WTC11 (cell line): ENCODE measurements around the gene KCND2. TPM values are rescaled to one million over a fixed set of nuclear protein-coding genes. Genes with fewer than 3 reads are reported as not detected.

ENCODE experiments used
- ATAC-seq: fragments of 200-7000 bp; cut with Tn5 transposase; 2 replicates; pipeline ENCODE4 v1.10.0; 2021; ENCODE audit warnings: mild to moderate bottlenecking, moderate library complexity
- CTCF ChIA-PET: fragments of 300-600 bp; sonication (Branson Sonifier 250); formaldehyde crosslinking; loops from one replicate; lab custom pipeline; 2021; ENCODE audit warnings: antibody characterized with exemption; lab: Charles Lee
- POLR2A ChIA-PET: fragments of 350-600 bp; sonication (Branson Sonifier 250); formaldehyde crosslinking; loops from one replicate; lab custom pipeline; 2021; ENCODE audit warnings: antibody characterized with exemption; lab: Charles Lee
- DNase-seq: peaks from one replicate; pipeline ENCODE4 v3.0.0; 2021; ENCODE audit warnings: low spot score
- H3K27ac Mint-ChIP-seq: 2 replicates; pipeline ENCODE4 v1.8.0; 2021; ENCODE audit warnings: mixed read lengths
- H3K27me3 Mint-ChIP-seq: 2 replicates; pipeline ENCODE4 v1.8.0; 2021; ENCODE audit warnings: low read depth, mild to moderate bottlenecking, moderate library complexity, mixed read lengths
- H3K36me3 Mint-ChIP-seq: 2 replicates; pipeline ENCODE4 v1.8.0; 2021; ENCODE audit warnings: mixed read lengths
- H3K4me1 Mint-ChIP-seq: 2 replicates; pipeline ENCODE4 v1.8.0; 2022; ENCODE audit warnings: mixed read lengths
- H3K4me3 Mint-ChIP-seq: 2 replicates; pipeline ENCODE4 v1.8.0; 2021; ENCODE audit warnings: mild to moderate bottlenecking, moderate library complexity, mixed read lengths
- H3K9me3 Mint-ChIP-seq: 2 replicates; pipeline ENCODE4 v1.8.0; 2021; ENCODE audit warnings: mixed read lengths
- ATF2 ChIP-seq: sonication (generic); formaldehyde crosslinking; IDR thresholded peaks from 2 replicates; pipeline ENCODE4 v1.8.1; 2022; ENCODE audit warnings: low read depth, missing genetic modification reagents, borderline replicate concordance
- CREM ChIP-seq: sonication (generic); formaldehyde crosslinking; IDR thresholded peaks from 2 replicates; pipeline ENCODE4 v1.8.1; 2022; ENCODE audit warnings: mild to moderate bottlenecking, missing genetic modification reagents, moderate library complexity
- E2F5 ChIP-seq: sonication (generic); formaldehyde crosslinking; IDR thresholded peaks from 2 replicates; pipeline ENCODE4 v1.8.1; 2022; ENCODE audit warnings: mild to moderate bottlenecking, moderate library complexity, missing genetic modification reagents
- ESRRA ChIP-seq: sonication (generic); formaldehyde crosslinking; IDR thresholded peaks from 2 replicates; pipeline ENCODE4 v1.8.1; 2022; ENCODE audit warnings: mild to moderate bottlenecking, missing genetic modification reagents, borderline replicate concordance
- FOXJ3 ChIP-seq: sonication (generic); formaldehyde crosslinking; IDR thresholded peaks from 2 replicates; pipeline ENCODE4 v1.9.0; 2021; ENCODE audit warnings: missing genetic modification reagents, mild to moderate bottlenecking, borderline replicate concordance
- GRHL2 ChIP-seq: fragments of 250-450 bp; sonication (Bioruptor Pico); IDR thresholded peaks from 2 replicates; pipeline ENCODE4 v1.8.0; 2022; ENCODE audit warnings: mild to moderate bottlenecking, moderate library complexity; ENCODE audit not compliant: insufficient replicate concordance, severe bottlenecking
- KAT7 ChIP-seq: sonication (generic); formaldehyde crosslinking; IDR thresholded peaks from 2 replicates; pipeline ENCODE4 v1.8.1; 2023; ENCODE audit warnings: missing genetic modification reagents, mild to moderate bottlenecking, borderline replicate concordance
- MXD4 ChIP-seq: fragments of 250-450 bp; sonication (Bioruptor Pico); IDR thresholded peaks from 2 replicates; pipeline ENCODE4 v1.8.0; 2021; ENCODE audit warnings: mild to moderate bottlenecking, moderate library complexity, borderline replicate concordance
- MYBL2 ChIP-seq: sonication (generic); formaldehyde crosslinking; IDR thresholded peaks from 2 replicates; pipeline ENCODE4 v1.8.1; 2023; ENCODE audit warnings: mild to moderate bottlenecking, moderate library complexity, missing genetic modification reagents
- OVOL2 ChIP-seq: fragments of 250-450 bp; sonication (Bioruptor Pico); IDR thresholded peaks from 2 replicates; pipeline ENCODE4 v1.9.0; 2021; ENCODE audit warnings: mild to moderate bottlenecking, borderline replicate concordance
- PREB ChIP-seq: sonication (generic); formaldehyde crosslinking; IDR thresholded peaks from 2 replicates; pipeline ENCODE4 v1.8.1; 2022; ENCODE audit warnings: mild to moderate bottlenecking, missing genetic modification reagents, moderate library complexity, borderline replicate concordance
- PRRX2 ChIP-seq: fragments of 250-450 bp; sonication (Bioruptor Pico); IDR thresholded peaks from 2 replicates; pipeline ENCODE4 v1.8.0; 2021; ENCODE audit warnings: mild to moderate bottlenecking
- RELA ChIP-seq: sonication (generic); formaldehyde crosslinking; IDR thresholded peaks from 2 replicates; pipeline ENCODE4 v1.8.1; 2022; ENCODE audit warnings: missing genetic modification reagents, mild to moderate bottlenecking, borderline replicate concordance
- RORB ChIP-seq: fragments of 250-450 bp; sonication (Bioruptor Pico); IDR thresholded peaks from 2 replicates; pipeline ENCODE4 v1.9.0; 2021; ENCODE audit warnings: mild to moderate bottlenecking
- SMAD3 ChIP-seq: sonication (generic); formaldehyde crosslinking; IDR thresholded peaks from 2 replicates; pipeline ENCODE4 v1.8.0; 2022; ENCODE audit warnings: missing genetic modification reagents, mild to moderate bottlenecking, borderline replicate concordance
- USF1 ChIP-seq: sonication (generic); formaldehyde crosslinking; IDR thresholded peaks from 2 replicates; pipeline ENCODE4 v1.8.0; 2022; ENCODE audit warnings: mild to moderate bottlenecking, missing genetic modification reagents
- ZNF219 ChIP-seq: sonication (generic); formaldehyde crosslinking; IDR thresholded peaks from 2 replicates; pipeline ENCODE4 v1.8.0; 2023; ENCODE audit warnings: missing genetic modification reagents, mild to moderate bottlenecking, borderline replicate concordance
- ZNF396 ChIP-seq: fragments of 250-450 bp; sonication (Bioruptor Pico); IDR thresholded peaks from 2 replicates; pipeline ENCODE4 v1.8.0; 2021; ENCODE audit warnings: mild to moderate bottlenecking, moderate library complexity, borderline replicate concordance
- total RNA-seq: library from RNA; stranded (reverse); gene quantifications from 3 replicates; pipeline ENCODE4 v1.2.3, GENCODE V29; 2021
- TF ChIP-seq, protein P1 (sequence below): sonication (generic); formaldehyde crosslinking; IDR thresholded peaks from 2 replicates; pipeline ENCODE4 v1.8.1; 2023; ENCODE audit warnings: mild to moderate bottlenecking, missing genetic modification reagents, moderate library complexity
- TF ChIP-seq, protein P2 (sequence below): sonication (generic); formaldehyde crosslinking; IDR thresholded peaks from 2 replicates; pipeline ENCODE4 v1.8.0; 2022; ENCODE audit warnings: mild to moderate bottlenecking, missing genetic modification reagents
- TF ChIP-seq, protein P3 (sequence below): fragments of 250-450 bp; sonication (Bioruptor Pico); conservative IDR thresholded peaks from 2 replicates; pipeline ENCODE4 v1.9.0; 2021; ENCODE audit warnings: mild to moderate bottlenecking

The KCND2 gene
- total RNA-seq, 1 experiment from 2014 or later: 4.6 TPM

DNA sequence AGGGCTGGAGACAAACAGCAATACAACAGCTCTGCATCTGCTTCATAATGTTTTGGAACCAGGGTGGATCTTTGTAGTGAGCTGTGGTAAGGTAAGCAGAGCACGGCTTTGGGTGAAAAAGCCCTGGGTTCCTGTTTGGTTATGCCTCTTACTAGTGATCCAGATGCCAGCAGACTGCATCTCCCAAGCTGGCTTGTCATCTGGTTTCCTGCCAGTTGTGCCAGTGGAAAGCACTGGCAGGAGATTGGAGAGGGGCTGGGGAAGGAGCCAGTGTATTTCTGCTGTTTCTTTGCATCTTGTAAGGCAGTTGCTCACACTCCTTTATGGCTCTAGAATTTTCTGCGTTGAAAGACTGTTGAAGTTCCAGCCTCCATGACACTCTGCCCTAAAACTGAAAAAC lies 447.3 kb downstream of the KCND2 start:
- H3K4me3 Mint-ChIP-seq: no peak overlapping the region
- POLR2A ChIA-PET: no interaction called here
- DNase-seq (no peak), ATAC-seq (peak; percentile 38; the same call in 1 of the 2 replicates)
- no peaks in the 10 kb centered on the region for H3K27me3 Mint-ChIP-seq
- no peaks in the 10 kb centered on the region for H3K36me3 Mint-ChIP-seq
- no peak overlapping the region for H3K27ac Mint-ChIP-seq
- CTCF ChIA-PET: no interaction called here
- no peaks in the 10 kb centered on the region for H3K9me3 Mint-ChIP-seq
- H3K4me1 Mint-ChIP-seq: peaks cover 24% of the 10 kb centered on the region
- TF ChIP-seq E2F5 (CRISPR knock-in tag) (no peak), ZNF396 (no peak), KAT7 (CRISPR knock-in tag) (no peak), ATF2 (CRISPR knock-in tag) (no peak), PRRX2 (no peak), MXD4 (CRISPR knock-in tag) (no peak), ESRRA (no peak)
- TF ChIP-seq, protein P1, sequence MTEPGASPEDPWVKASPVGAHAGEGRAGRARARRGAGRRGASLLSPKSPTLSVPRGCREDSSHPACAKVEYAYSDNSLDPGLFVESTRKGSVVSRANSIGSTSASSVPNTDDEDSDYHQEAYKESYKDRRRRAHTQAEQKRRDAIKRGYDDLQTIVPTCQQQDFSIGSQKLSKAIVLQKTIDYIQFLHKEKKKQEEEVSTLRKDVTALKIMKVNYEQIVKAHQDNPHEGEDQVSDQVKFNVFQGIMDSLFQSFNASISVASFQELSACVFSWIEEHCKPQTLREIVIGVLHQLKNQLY (CRISPR knock-in tag): no peak
- TF ChIP-seq, protein P2, sequence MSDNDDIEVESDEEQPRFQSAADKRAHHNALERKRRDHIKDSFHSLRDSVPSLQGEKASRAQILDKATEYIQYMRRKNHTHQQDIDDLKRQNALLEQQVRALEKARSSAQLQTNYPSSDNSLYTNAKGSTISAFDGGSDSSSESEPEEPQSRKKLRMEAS: no peak

DNA sequence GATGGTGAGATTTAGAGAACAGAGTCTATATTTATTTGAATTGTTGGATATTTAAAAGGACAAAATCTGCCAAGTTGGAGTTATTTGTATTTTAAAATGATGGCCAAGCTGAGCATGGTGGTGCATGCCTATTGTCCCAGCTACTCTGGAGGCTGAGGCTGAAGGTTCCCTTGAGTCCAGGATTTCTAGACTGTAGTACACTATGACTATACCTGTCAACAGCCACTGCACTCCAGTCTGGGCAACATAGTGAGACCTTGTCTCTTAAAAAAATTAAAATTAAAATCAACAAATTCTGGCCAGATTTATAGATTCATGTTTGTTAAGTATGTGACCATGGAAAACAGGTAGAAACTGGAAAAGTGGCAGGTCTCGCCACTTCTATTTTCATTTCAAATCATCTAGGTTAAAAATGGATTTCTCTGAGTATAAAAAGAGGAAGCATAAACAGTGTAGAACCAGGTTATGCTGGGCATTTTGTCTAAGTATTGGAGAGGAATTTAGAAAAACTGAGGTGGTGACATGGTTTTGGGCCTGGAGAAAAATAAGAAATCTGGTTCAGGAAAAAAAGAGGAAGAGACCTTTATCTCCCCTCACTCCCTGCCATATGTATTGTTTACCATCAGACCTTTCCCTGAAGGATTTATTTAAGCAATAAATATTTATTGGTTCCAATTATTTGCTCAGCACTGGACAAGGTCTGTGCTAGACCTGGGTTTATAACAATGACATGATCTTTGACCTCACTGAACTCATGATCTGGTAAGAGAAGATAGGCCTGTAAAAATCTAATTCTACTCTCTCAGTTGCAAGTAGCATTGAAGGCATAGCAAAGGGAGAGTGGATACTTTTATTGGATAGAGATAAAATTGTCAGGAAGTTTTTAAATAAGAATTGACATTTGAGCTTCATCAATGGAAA lies 450.8 kb downstream of the KCND2 start:
- ATAC-seq (no peak), DNase-seq (no peak)
- ChIA-PET POLR2A (no interaction called here), CTCF (interaction anchor here (1.6 to 1.9 kb wide), 4 partner anchors 15 to 135 kb away, joined by 3 to 5 read pairs (median 4); no protein-coding TSS in a partner anchor)
- no peaks in the 10 kb centered on the region for H3K36me3 Mint-ChIP-seq
- TF ChIP-seq SMAD3 (CRISPR knock-in tag) (no peak), USF1 (CRISPR knock-in tag) (no peak), RORB (no peak), CREM (CRISPR knock-in tag) (no peak), FOXJ3 (CRISPR knock-in tag) (no peak), PREB (CRISPR knock-in tag) (no peak), OVOL2 (CRISPR knock-in tag) (no peak)
- no peaks in the 10 kb centered on the region for H3K9me3 Mint-ChIP-seq
- H3K27ac Mint-ChIP-seq: 0 out of 2 replicates have a peak overlapping the region, but pooled peaks have one; percentile 10
- H3K4me1 Mint-ChIP-seq: peaks cover 26% of the 10 kb centered on the region
- no peaks in the 10 kb centered on the region for H3K27me3 Mint-ChIP-seq
- no peak overlapping the region for H3K4me3 Mint-ChIP-seq

DNA sequence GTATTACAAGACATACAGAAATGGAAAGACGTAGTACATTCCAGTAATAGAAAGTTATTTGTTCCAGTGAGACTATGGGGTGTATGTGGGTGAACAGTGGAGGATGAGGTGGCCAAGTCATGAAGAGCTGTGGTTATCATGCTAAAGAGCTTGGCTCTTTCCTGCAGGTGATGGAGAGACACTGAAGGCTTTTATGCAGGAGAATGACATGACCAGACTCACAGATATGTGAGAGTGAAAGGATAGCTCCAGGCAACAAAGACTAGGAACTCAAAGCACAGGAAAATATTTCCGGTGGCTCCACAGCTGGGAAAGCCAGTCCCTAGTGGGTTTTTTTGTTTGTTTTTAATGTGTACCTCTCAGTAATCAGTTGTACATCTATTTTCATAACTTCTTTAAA lies 451.5 kb downstream of the KCND2 start:
- Mint-ChIP-seq H3K9me3 (no peaks in the 10 kb centered on the region), H3K27ac (0 out of 2 replicates have a peak overlapping the region, but pooled peaks have one; percentile 10), H3K27me3 (no peaks in the 10 kb centered on the region), H3K4me3 (no peak overlapping the region), H3K4me1 (peaks cover 31% of the 10 kb centered on the region), H3K36me3 (no peaks in the 10 kb centered on the region)
- ChIA-PET CTCF (interaction anchor here (0.6 to 1.9 kb wide), 9 partner anchors 15 to 789 kb away, joined by 3 to 7 read pairs (median 5); no protein-coding TSS in a partner anchor), POLR2A (no interaction called here)
- DNase-seq: no peak
- ATAC-seq: no peak
- TF ChIP-seq GRHL2 (CRISPR knock-in tag) (no peak), MYBL2 (no peak), ZNF219 (no peak), RELA (CRISPR knock-in tag) (no peak)
- TF ChIP-seq, protein P3, sequence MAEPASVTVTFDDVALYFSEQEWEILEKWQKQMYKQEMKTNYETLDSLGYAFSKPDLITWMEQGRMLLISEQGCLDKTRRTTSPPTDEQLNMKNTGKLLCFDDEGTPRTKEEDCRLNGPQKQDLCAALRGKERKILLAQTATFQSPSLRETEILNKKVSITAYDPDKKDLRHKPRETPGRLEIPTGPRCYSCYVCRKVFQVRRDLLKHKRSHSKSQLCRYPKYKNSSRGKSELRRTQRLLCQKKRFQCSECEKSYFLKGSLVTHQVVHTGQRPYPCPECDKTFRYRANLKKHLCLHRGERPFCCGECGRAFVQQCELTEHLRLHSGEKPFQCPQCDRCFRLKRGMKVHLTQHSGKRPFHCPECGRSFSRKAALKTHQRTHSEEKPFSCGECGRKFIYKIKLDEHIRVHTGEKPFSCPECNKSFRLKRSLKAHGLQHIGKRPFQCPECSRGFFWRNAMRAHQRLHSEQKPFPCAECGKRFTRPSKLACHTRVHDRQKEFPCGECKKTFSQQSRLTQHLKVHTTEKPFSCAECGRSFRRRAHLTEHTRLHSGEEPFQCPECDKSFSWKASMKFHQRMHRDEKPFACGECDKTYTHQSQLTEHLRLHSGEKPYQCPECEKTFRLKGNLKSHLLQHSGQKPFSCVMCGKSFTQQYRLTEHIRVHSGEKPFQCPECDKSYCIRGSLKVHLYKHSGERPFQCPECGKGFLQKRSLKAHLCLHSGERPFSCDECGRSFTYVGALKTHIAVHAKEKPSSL (CRISPR knock-in tag): no peak
